Measurements from ENCODE around the gene SOHLH2. TPM values are rescaled to one million over a fixed set of nuclear protein-coding genes. Genes with fewer than 3 reads are reported as not detected.

The SOHLH2 gene
- total RNA-seq, 1 experiment from 2014 or later = 5.8 TPM

GRCh38 chr13:36133950-36134626, 80.3 kb downstream of the SOHLH2 start:
- TF ChIP-seq HMGA2 (CRISPR knock-in tag; IDR thresholded peaks at IDR 0.05) (no peak), ZNF281 (CRISPR knock-in tag; IDR thresholded peaks at IDR 0.05) (no peak), ZBTB21 (CRISPR knock-in tag; IDR thresholded peaks at IDR 0.05; ENCODE audit: borderline replicate concordance) (no peak), EMX1 (CRISPR knock-in tag; IDR thresholded peaks at IDR 0.05) (no peak), HMGXB4 (CRISPR knock-in tag; IDR thresholded peaks at IDR 0.05) (no peak), NFE2L1 (CRISPR knock-in tag; IDR thresholded peaks at IDR 0.05) (no peak), MAX (CRISPR knock-in tag; IDR thresholded peaks at IDR 0.05) (no peak), TP53 (CRISPR knock-in tag; IDR thresholded peaks at IDR 0.05) (no peak), NR3C1 (CRISPR knock-in tag; conservative IDR thresholded peaks at IDR 0.05; ENCODE audit: low read depth) (no peak), PRDM15 (CRISPR knock-in tag; IDR thresholded peaks at IDR 0.05) (no peak), ZNF416 (CRISPR knock-in tag; IDR thresholded peaks at IDR 0.05) (no peak), ATF2 (CRISPR knock-in tag; IDR thresholded peaks at IDR 0.05; ENCODE audit: borderline replicate concordance, low read depth) (no peak), FOXP1 (CRISPR knock-in tag; IDR thresholded peaks at IDR 0.05; ENCODE audit: borderline replicate concordance) (no peak), SMAD4 (CRISPR knock-in tag; IDR thresholded peaks at IDR 0.05) (no peak)
- TF ChIP-seq, protein P1, sequence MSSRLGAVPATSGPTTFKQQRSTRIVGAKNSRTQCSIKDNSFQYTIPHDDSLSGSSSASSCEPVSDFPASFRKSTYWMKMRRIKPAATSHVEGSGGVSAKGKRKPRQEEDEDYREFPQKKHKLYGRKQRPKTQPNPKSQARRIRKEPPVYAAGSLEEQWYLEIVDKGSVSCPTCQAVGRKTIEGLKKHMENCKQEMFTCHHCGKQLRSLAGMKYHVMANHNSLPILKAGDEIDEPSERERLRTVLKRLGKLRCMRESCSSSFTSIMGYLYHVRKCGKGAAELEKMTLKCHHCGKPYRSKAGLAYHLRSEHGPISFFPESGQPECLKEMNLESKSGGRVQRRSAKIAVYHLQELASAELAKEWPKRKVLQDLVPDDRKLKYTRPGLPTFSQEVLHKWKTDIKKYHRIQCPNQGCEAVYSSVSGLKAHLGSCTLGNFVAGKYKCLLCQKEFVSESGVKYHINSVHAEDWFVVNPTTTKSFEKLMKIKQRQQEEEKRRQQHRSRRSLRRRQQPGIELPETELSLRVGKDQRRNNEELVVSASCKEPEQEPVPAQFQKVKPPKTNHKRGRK (CRISPR knock-in tag; IDR thresholded peaks at IDR 0.05; ENCODE audit: borderline replicate concordance) = no peak
- Mint-ChIP-seq H3K4me1 (peaks cover 13% of the 10 kb centered on the region), H3K27ac (no peak overlapping the region), H3K27me3 (ENCODE audit: low read depth) (peaks cover 34% of the 10 kb centered on the region), H3K36me3 (no peaks in the 10 kb centered on the region), H3K9me3 (no peaks in the 10 kb centered on the region), H3K4me3 (no peak overlapping the region)
- CTCF ChIA-PET = no interaction called here
- ATAC-seq (no peak), DNase-seq (ENCODE audit: low spot score) (no peak)
- POLR2A ChIA-PET = no interaction called here

Data from WTC11 (cell line).